Prostate gland (tissue), 2 donors: ENCODE results near the gene TMC1.

ENCODE experiments used
- POLR2AphosphoS5 ChIP-seq: sonication (generic); formaldehyde crosslinking; IDR thresholded peaks from one replicate; pipeline ENCODE4 v1.6.1; 2017; ENCODE audit warnings: antibody characterized with exemption
- TF ChIP-seq, protein P1 (sequence below), 4 experiments: fragments of 200-600 bp in 2 of 4; fragments of 450-650 bp in 2 of 4; sonication (generic) in 2 of 4; IDR thresholded peaks; 1 replicate in 3 of 4; 2 replicates in 1 of 4; pipeline ENCODE4 v1.5.1; 2016 to 2019; ENCODE audit warnings: antibody characterized with exemption in 4 of 4, mild to moderate bottlenecking in 2 of 4, moderate library complexity in 2 of 4

DNA sequence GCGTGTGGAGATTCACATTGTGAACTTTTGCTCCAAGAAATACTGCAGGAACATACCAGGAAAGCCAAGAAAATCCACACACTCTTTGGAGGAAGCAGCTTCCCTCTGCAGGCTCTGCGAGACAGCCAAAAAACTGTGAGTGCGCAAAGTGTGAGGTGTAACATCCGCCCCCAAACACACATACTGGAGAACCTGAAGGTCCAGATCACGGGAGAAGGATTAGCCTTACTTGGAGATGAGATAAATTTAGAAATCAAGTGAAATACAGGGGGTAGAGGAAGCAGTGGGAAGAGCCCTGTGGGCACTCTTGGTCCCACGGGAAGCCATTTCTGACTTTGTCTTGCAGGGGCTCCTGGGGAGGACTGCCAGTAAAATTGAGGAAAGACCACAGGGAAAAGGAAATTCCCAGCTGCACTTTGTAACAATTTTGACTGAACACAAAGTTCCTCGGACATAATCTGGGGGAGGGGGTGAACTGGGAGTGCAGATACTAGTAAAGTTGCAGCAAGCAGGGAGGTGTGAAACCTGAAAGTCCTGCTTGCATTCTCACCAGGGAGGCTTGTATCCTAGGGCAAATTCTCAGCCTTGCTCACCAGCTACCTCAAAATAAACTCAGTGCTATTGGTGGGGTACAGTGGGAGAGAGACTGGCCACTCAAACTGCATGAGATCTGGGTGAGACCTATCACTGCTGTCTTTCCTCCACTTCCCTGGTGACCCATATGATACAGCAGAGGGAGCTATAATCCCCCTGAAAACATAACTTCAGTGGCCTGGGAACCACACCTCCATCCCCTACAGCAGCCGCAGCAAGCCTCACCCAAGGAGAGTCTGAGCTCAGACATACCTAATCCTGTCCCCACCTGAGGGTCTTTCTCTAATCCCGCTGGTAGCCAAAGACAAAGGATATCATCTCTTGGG, 322.4 kb downstream of the TMC1 start:
- TF ChIP-seq, protein P1, sequence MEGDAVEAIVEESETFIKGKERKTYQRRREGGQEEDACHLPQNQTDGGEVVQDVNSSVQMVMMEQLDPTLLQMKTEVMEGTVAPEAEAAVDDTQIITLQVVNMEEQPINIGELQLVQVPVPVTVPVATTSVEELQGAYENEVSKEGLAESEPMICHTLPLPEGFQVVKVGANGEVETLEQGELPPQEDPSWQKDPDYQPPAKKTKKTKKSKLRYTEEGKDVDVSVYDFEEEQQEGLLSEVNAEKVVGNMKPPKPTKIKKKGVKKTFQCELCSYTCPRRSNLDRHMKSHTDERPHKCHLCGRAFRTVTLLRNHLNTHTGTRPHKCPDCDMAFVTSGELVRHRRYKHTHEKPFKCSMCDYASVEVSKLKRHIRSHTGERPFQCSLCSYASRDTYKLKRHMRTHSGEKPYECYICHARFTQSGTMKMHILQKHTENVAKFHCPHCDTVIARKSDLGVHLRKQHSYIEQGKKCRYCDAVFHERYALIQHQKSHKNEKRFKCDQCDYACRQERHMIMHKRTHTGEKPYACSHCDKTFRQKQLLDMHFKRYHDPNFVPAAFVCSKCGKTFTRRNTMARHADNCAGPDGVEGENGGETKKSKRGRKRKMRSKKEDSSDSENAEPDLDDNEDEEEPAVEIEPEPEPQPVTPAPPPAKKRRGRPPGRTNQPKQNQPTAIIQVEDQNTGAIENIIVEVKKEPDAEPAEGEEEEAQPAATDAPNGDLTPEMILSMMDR (IDR thresholded peaks at IDR 0.05) = no peak
- TF ChIP-seq POLR2AphosphoS5 = no peak
